ENCODE measurements around the gene SNX5. TPM values are rescaled to one million over a fixed set of nuclear protein-coding genes. Genes with fewer than 3 reads are reported as not detected.

Gene SNX5
- total RNA-seq, 2 experiments from 2014 or later: 58.3 to 60.3 TPM

GRCh38 chr20:17993546-17993945 lies 25.0 kb upstream of the SNX5 start:
- no peaks in the 10 kb centered on the region for H3K27me3 ChIP-seq (ENCODE audit: control insufficient read depth in 1 of 2, insufficient read depth in 2 of 2, low read length in 2 of 2)
- H3K36me3 ChIP-seq (ENCODE audit: insufficient read depth, low read length): peaks cover 19% of the 10 kb centered on the region
- TF ChIP-seq, protein P1, sequence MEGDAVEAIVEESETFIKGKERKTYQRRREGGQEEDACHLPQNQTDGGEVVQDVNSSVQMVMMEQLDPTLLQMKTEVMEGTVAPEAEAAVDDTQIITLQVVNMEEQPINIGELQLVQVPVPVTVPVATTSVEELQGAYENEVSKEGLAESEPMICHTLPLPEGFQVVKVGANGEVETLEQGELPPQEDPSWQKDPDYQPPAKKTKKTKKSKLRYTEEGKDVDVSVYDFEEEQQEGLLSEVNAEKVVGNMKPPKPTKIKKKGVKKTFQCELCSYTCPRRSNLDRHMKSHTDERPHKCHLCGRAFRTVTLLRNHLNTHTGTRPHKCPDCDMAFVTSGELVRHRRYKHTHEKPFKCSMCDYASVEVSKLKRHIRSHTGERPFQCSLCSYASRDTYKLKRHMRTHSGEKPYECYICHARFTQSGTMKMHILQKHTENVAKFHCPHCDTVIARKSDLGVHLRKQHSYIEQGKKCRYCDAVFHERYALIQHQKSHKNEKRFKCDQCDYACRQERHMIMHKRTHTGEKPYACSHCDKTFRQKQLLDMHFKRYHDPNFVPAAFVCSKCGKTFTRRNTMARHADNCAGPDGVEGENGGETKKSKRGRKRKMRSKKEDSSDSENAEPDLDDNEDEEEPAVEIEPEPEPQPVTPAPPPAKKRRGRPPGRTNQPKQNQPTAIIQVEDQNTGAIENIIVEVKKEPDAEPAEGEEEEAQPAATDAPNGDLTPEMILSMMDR (IDR thresholded peaks at IDR 0.05): no peak
- DNase-seq: no peak
- peaks cover 7% of the 10 kb centered on the region for H3K4me1 ChIP-seq (ENCODE audit: insufficient read depth, low read length)
- Mint-ChIP-seq H3K27ac (no peak overlapping the region), H3K27me3 (no peaks in the 10 kb centered on the region), H3K4me1 (ENCODE audit: low read depth) (peaks cover 22% of the 10 kb centered on the region), H3K4me3 (no peak overlapping the region), H3K9me3 (no peaks in the 10 kb centered on the region), H3K36me3 (ENCODE audit: low read depth) (peaks cover 24% of the 10 kb centered on the region)
- no peak for ATAC-seq (ENCODE audit: poor library complexity)
- H3K27ac ChIP-seq (ENCODE audit: low read depth in 1 of 2, low read length in 2 of 2): no peak overlapping the region
- POLR2A ChIA-PET: no interaction called here
- CTCF ChIA-PET: no interaction called here
- no peak overlapping the region for H3K4me3 ChIP-seq (ENCODE audit: low read length)
- intact Hi-C loops (cut with DNase I, micrococcal nuclease): loop anchor here in 1 of 2 experiments (10.0 kb wide), 1 partner anchor 1189 kb away; no protein-coding TSS in a partner anchor
- no peaks in the 10 kb centered on the region for H3K9me3 ChIP-seq (ENCODE audit: control insufficient read depth in 1 of 2, insufficient read depth in 1 of 2, low read length in 2 of 2)

DNA sequence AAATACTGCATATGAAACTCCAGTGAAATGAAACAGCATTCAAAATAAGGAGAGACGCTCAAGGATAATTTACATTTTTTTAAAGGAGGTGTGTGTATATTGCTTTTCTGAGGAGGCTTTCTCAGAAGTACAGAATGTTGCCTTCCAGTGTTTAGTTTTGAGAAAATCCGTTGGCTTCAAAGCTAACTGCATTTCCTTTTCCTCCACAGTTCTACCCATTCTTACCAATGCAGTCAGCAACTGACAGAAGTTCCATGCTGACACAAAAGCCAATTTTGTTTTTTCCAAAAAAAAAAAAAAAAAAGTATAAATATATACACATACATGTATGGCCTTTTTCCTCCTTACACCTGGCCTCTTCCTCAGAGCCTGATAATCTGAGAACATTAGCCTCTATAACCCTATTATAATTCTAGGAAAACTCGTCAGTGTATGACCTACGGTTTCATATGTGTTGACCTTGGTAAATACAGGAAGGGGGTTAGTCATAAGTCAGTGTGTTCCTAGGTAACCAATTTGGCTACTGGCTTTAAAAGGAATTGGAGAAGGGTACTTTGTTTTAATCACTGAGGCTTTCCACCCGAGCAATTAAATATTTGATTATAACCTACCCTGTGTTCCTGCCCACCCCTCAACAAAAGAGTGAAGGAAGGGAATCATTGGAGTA lies 24.4 kb upstream of the SNX5 start:
- Histone ChIP-seq H3K4me1 (ENCODE audit: insufficient read depth, low read length) (peaks cover 11% of the 10 kb centered on the region), H3K27me3 (ENCODE audit: control insufficient read depth in 1 of 2, insufficient read depth in 2 of 2, low read length in 2 of 2) (no peaks in the 10 kb centered on the region), H3K9me3 (ENCODE audit: control insufficient read depth in 1 of 2, insufficient read depth in 1 of 2, low read length in 2 of 2) (no peaks in the 10 kb centered on the region), H3K27ac (ENCODE audit: low read depth in 1 of 2, low read length in 2 of 2) (no peak overlapping the region), H3K4me3 (ENCODE audit: low read length) (no peak overlapping the region), H3K36me3 (ENCODE audit: insufficient read depth, low read length) (peaks cover 19% of the 10 kb centered on the region)
- TF ChIP-seq, protein P1 (IDR thresholded peaks at IDR 0.05): no peak
- no peaks in the 10 kb centered on the region for H3K9me3 Mint-ChIP-seq
- ChIA-PET CTCF (interaction anchor here (0.6 to 0.8 kb wide), 2 partner anchors 27 to 486 kb away, joined by 4 read pairs; no protein-coding TSS in a partner anchor), POLR2A (interaction anchor here (0.6 to 1.0 kb wide), 2 partner anchors 29 to 54 kb away, joined by 3 to 4 read pairs; no protein-coding TSS in a partner anchor)
- H3K4me3 Mint-ChIP-seq: no peak overlapping the region
- no peak overlapping the region for H3K27ac Mint-ChIP-seq
- DNase-seq (peak in 1 of 14 experiments; percentile 27), ATAC-seq (ENCODE audit: poor library complexity) (no peak)
- peaks cover 30% of the 10 kb centered on the region for H3K36me3 Mint-ChIP-seq (ENCODE audit: low read depth)
- H3K27me3 Mint-ChIP-seq: no peaks in the 10 kb centered on the region
- peaks cover 27% of the 10 kb centered on the region for H3K4me1 Mint-ChIP-seq (ENCODE audit: low read depth)
- intact Hi-C loops (cut with DNase I, micrococcal nuclease): loop anchor here in 1 of 2 experiments (10.0 kb wide), 1 partner anchor 1188 kb away; no protein-coding TSS in a partner anchor

- POLR2A ChIA-PET: interaction anchor here (1.0 kb wide), 2 partner anchors 23 to 53 kb away, joined by 3 to 4 read pairs; no protein-coding TSS in a partner anchor
- Mint-ChIP-seq H3K27ac (no peak overlapping the region), H3K9me3 (no peaks in the 10 kb centered on the region), H3K27me3 (no peaks in the 10 kb centered on the region), H3K4me1 (ENCODE audit: low read depth) (peaks cover 35% of the 10 kb centered on the region), H3K4me3 (no peak overlapping the region), H3K36me3 (ENCODE audit: low read depth) (peaks cover 35% of the 10 kb centered on the region)
- Histone ChIP-seq H3K27me3 (ENCODE audit: control insufficient read depth in 1 of 2, insufficient read depth in 2 of 2, low read length in 2 of 2) (no peaks in the 10 kb centered on the region), H3K27ac (ENCODE audit: low read depth in 1 of 2, low read length in 2 of 2) (no peak overlapping the region), H3K4me1 (ENCODE audit: insufficient read depth, low read length) (peaks cover 12% of the 10 kb centered on the region), H3K9me3 (ENCODE audit: control insufficient read depth in 1 of 2, insufficient read depth in 1 of 2, low read length in 2 of 2) (no peaks in the 10 kb centered on the region), H3K4me3 (ENCODE audit: low read length) (no peak overlapping the region), H3K36me3 (ENCODE audit: insufficient read depth, low read length) (peaks cover 19% of the 10 kb centered on the region)
- CTCF ChIA-PET: interaction anchor here (0.6 kb wide), 1 partner anchor 487 kb away, joined by 4 read pairs; no protein-coding TSS in a partner anchor
- ATAC-seq (ENCODE audit: poor library complexity) (no peak), DNase-seq (no peak)
- intact Hi-C loops (cut with DNase I, micrococcal nuclease): loop anchor here in 1 of 2 experiments (10.0 kb wide), 1 partner anchor 1187 kb away; no protein-coding TSS in a partner anchor
- TF ChIP-seq, protein P1 (IDR thresholded peaks at IDR 0.05): no peak
These were observed 23.6 kb upstream of the SNX5 start for GRCh38 chr20:17992224-17992637.
